Stimulated activated CD8-positive, alpha-beta memory T cell treated with anti-CD3 and anti-CD28 coated beads, Interleukin-7, amount 100 ng/mL, for 1 hour (primary cell): ENCODE results near the gene TMEM168.
"Not testable (repeated sequence)": the region's sequence is repeated elsewhere in the genome, so short reads cannot be mapped to it uniquely, and the experiment has no call there.

Source experiments
- DNase-seq, 2 donors: peaks; one replicate each; pipeline ENCODE4 v3.0.0-alpha.2; 2020; ENCODE audit warnings: low read depth in 2 of 2

TMEM168 gene

GRCh38 chr7:112781110-112781509, 9.1 kb downstream of the TMEM168 start:
- DNase-seq = no peak

DNA sequence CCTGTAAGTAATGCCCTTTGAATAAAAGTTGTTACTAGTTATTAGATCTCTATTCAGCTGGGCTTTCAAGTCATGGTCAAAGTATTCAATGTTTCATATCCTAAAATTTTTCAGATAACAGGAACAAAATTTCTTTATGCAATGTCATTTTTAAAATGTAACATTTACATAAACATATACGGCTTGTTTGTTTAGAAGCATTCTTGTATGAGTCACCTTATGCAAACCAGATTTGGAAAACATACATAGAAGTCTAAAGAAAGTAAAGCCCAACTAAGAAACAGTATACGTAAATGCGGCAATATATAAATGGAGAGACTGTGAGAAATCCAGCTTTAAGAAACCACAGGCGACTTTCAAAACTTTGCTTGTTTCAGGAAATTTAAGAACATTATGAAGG, 10.5 kb downstream of the TMEM168 start:
- no peak for DNase-seq

GRCh38 chr7:112777406-112777805, 12.8 kb downstream of the TMEM168 start:
- no peak for DNase-seq

DNA sequence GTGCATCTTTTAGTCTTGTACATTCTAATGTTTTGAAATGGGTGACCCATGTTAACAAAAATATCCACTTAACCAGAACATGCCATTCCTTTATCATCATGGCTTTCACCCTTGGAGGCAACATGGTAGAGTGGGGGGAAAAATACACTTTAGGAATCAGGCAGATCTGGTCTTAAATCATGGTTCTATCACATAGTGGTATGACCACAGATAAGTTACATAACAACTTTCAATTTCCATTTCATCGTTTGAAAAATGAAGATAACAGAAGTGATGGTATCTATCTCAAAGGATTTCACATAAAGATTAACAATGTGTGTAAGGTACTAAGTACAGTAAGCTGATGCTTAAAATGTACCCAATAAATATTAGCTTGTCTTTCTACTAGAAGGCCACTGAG, 19.0 kb downstream of the TMEM168 start:
- DNase-seq = no peak

DNA sequence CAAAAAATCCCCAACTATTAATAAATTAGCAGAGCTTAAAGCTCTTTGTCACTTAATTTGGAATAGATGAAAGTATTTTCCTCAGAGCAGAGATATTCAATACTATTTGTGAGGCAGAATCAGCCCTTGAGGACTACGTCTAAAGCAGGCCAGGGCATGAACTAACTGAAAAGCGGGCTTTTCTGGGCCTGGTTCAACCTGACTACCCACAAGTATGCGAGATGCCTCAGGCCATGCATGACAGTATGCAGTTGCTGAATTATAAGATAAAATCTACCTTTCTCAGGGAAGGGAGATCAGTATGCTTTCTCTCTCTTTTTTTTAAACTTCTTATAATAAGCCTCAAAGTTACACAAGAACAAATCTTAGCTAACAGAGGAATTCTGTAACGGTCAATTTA, 20.1 kb downstream of the TMEM168 start:
- no peak for DNase-seq

- no peak for DNase-seq
Measured at GRCh38 chr7:112765105-112765504, 25.1 kb downstream of the TMEM168 start.

DNA sequence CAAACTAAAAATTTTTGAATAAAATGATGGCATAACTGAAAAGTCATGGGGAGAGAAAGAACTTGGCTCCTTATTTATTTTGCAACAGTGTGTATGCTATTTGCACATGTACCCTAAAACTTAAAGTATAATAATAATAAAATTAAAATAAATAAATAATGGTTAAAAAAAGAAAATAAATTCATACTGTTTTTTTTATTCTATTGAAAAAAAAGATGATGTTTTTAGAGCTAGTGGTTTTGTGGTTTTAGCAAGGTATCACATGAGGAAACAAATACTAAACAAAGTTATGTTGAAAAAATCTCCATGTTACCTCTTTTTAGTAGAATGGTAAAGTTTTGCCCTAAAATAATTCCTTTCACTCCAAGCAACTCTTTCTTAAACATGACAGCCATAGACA, 26.2 kb downstream of the TMEM168 start:
- no peak for DNase-seq

GRCh38 chr7:112763298-112763697, 26.9 kb downstream of the TMEM168 start:
- DNase-seq = no peak

GRCh38 chr7:112759905-112760304, 30.3 kb downstream of the TMEM168 start:
- DNase-seq = no peak

- no peak for DNase-seq
Measured at GRCh38 chr7:112757337-112757736, 32.9 kb downstream of the TMEM168 start.

GRCh38 chr7:112753298-112753697, 36.9 kb downstream of the TMEM168 start:
- DNase-seq = no peak

DNA sequence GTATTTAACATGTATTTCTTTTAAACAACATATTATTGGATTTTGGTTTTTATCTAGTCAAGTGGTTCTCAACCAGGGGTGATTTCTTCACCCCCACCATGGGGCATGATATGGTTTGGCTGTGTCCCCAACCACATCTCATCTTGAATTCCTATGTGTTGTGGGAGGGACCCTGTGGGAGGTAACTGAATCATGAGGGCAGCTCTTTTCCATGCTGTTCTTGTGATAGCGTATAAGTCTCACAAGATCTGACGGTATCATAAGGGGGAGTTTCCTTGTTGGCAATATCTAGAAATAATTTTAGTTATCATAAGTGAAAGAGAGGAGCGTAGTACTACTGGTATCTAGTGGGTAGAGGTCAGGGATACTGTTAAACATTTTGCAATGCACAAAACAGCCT, 37.6 kb downstream of the TMEM168 start:
- no peak for DNase-seq

DNA sequence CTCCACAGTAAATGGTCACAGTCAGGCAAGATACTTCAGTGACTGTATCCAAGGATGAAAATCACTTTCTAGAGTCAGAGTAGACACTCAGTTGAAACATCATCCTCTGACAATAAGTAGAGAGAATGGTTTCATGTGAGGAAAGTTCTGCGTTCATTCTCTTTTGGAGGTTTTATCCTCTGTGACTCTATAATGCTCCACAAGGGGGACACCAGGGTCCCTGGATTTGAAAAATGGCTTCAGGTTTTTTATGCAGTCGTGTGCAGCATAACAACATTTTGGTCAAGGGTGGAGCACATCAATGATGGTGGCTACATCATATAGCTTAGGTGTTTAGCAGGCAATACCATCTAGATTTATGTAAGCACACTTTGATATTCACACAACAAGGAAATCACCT, 40.4 kb downstream of the TMEM168 start:
- DNase-seq = no peak

- no peak for DNase-seq
Measured at GRCh38 chr7:112748381-112748780, 41.8 kb downstream of the TMEM168 start.

GRCh38 chr7:112745635-112746034, 44.6 kb downstream of the TMEM168 start:
- DNase-seq = no peak

DNA sequence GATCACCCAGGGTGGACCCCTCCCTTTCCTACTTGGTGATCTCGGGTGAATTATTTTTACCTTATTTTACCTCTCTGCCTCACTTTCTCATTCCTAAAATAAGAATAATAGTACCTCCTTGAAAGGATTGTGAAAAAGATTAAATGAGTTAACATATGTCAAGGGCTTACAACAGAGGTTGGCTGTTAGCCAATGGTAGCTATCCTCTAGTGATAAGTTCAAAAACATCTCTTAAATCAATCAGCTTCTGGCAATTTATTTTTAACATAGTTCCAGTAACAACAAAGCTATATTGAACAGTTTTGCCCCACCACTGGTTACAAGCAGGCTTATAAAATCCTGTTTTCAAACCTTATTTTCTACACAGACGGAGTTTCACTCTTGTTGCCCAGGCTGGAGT, 45.4 kb downstream of the TMEM168 start:
- no peak for DNase-seq

DNA sequence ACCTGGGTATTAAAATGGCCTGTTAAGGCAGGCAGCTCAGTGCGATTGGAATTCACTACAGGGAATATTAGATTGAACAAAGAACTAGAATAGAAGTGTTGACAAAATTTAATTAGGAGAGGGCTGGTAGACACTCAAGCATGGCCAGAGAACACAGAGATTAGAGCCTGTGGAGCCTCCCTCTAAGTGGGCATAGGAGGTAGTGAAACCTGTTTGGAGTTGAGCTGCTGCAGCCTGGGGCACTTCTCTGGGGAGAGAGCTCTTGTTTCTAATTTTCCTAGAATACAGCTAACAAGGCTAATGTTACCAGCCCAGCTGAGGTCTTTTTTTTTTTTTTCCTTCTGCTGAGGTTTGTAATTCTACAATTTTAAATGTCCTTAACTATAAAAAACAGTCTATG, 46.4 kb downstream of the TMEM168 start:
- DNase-seq = no peak

GRCh38 chr7:112740667-112741066, 49.5 kb downstream of the TMEM168 start:
- no peak for DNase-seq

- DNase-seq = no peak
Measured at GRCh38 chr7:112739436-112740180, 50.6 kb downstream of the TMEM168 start.

GRCh38 chr7:112735261-112735660, 54.9 kb downstream of the TMEM168 start:
- DNase-seq = no peak

DNA sequence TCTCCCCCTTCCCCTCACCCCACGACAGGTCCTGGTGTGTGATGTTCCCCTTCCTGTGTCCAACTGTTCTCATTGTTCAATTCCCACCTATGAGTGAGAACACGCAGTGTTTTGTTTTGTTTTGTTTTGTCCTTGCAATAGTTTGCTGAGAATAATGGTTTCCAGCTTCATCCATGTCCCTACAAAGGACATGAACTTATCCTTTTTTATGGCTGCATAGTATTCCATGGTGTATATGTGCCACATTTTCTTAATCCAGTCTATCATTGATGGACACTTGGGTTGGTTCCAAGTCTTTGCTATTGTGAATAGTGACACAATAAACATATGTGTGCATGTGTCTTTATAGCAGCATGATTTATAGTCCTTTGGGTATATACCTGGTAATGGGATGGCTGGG, 58.9 kb downstream of the TMEM168 start:
- not testable (repeated sequence) for DNase-seq

GRCh38 chr7:112726076-112726475, 64.1 kb downstream of the TMEM168 start:
- DNase-seq = no peak

GRCh38 chr7:112723416-112723815, 66.8 kb downstream of the TMEM168 start:
- no peak for DNase-seq

GRCh38 chr7:112721366-112721765, 68.8 kb downstream of the TMEM168 start:
- no peak for DNase-seq
